Lower leg skin (tissue), 3 donors: ENCODE data around the gene TSR3.

Experiments
- POLR2A ChIP-seq, 2 donors: fragments of 450-650 bp; IDR thresholded peaks; one replicate each; pipeline ENCODE4 v1.6.1; 2016 to 2017; ENCODE audit warnings: antibody characterized with exemption in 2 of 2, mild to moderate bottlenecking in 1 of 2, moderate library complexity in 1 of 2
- TF ChIP-seq, protein P1 (sequence below), 3 donors: fragments of 450-650 bp; IDR thresholded peaks; one replicate each; pipeline ENCODE4 v1.5.1; 2016; ENCODE audit warnings: antibody characterized with exemption in 3 of 3, mild to moderate bottlenecking in 3 of 3, moderate library complexity in 2 of 3

DNA sequence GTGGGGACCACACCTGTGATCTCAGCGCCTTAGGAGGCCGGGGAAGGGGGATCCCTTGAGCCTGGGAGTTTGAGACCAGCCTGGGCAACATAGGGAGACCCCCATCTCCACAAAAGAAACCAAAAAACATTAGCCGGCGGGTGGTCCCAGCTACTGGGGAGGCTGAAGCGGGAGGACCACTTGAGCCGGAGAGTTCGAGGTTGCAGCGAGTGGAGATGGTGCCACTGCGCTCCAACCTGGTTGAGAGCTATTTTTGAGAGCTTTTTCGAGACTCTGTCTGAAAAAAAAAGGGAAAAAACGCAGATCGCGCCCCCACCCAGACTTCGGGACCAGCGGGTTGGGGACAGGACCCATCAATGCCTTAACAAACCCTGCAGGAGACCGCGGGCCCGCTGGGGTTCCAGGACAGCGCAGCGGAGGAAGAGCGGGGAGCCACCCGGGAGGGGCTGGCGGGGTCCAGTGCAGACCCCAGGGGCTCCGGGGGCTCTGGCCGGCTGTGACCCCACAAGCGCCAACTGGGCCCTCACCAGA, 19.0 kb downstream of the TSR3 start:
- TF ChIP-seq, protein P1, sequence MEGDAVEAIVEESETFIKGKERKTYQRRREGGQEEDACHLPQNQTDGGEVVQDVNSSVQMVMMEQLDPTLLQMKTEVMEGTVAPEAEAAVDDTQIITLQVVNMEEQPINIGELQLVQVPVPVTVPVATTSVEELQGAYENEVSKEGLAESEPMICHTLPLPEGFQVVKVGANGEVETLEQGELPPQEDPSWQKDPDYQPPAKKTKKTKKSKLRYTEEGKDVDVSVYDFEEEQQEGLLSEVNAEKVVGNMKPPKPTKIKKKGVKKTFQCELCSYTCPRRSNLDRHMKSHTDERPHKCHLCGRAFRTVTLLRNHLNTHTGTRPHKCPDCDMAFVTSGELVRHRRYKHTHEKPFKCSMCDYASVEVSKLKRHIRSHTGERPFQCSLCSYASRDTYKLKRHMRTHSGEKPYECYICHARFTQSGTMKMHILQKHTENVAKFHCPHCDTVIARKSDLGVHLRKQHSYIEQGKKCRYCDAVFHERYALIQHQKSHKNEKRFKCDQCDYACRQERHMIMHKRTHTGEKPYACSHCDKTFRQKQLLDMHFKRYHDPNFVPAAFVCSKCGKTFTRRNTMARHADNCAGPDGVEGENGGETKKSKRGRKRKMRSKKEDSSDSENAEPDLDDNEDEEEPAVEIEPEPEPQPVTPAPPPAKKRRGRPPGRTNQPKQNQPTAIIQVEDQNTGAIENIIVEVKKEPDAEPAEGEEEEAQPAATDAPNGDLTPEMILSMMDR (IDR thresholded peaks at IDR 0.05): no peak
- TF ChIP-seq POLR2A (IDR thresholded peaks at IDR 0.05): no peak
